Stimulated activated CD8-positive, alpha-beta memory T cell treated with anti-CD3 and anti-CD28 coated beads, Interleukin-2, amount 100 ng/mL, for 48 hours (primary cell): ENCODE measurements around the gene SLC34A1.
"Not testable (repeated sequence)": the region's sequence is repeated elsewhere in the genome, so short reads cannot be mapped to it uniquely, and the experiment has no call there.

ENCODE experiments used
- DNase-seq, 2 donors: peaks; one replicate each; pipeline ENCODE4 v3.0.0-alpha.2; 2020; ENCODE audit warnings: low read depth in 2 of 2

The SLC34A1 gene

DNA sequence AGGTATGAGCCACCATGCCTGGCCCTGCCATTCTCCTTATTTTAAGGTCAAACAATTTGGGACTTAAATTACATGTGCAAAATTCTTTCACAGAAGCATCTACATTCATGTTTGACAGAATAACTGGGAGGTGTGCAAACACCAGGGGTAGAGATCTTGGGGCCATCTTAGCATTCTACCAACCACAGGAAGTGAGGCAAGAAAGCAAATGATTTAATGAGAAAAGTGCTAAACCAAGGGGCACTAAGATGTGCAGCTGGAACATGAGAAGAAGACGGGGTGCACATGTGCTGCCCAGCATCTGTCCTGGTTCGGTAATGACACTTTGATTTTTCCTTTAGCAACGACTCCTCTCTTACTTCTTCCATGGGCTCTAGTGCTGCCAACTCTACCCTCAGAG is 26.3 kb downstream of the SLC34A1 start:
- DNase-seq, result no peak

DNA sequence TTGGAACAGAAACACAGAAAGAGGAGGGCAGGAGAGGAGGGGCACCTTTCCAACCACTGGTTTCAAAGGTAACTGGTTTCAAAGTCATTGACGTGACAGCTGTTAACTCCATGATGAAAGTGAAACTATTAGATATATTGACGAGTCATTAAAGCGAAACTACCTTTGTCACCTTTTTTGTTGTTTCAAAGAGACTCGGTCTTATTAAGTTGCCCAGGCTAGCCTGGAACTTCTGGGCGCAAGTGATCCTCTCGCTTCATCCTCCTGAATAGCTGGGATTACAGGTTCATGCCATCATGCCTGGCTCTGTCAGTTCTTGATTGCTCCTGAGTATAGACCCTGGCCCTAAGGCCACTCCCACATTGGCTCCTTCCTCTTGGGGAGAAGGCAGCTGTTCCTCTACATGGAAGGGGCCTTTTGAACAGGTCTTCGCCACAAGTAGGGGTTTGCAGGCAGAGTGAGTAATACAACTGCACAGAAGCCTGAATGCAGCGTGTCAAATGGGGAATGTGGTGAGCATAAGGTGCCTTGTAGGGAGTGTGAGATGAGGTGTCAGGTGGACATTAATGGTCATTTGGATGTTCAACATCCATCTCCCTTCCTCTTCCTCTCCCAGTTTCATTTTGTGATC is 28.5 kb downstream of the SLC34A1 start:
- DNase-seq, result no peak

DNA sequence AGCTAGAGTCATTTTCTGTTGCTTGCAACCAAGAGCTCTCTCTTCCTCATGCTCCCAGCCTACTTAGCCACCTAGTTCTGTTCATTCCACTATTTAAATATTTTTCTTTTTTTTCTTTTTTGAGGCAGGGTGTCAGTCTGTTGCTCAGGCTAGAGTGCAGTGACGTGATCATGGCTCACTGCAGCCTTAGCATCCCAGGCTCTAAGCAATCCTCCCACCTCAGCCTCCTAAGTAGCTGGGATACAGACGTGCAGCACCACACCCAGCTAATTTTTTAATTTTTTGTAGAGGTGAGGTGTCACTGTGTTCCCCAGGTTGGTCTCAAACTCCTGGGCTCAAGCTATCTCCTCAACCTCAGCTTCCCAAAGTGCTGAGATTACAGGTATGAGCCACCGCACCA is 30.2 kb downstream of the SLC34A1 start:
- DNase-seq, result no peak

DNA sequence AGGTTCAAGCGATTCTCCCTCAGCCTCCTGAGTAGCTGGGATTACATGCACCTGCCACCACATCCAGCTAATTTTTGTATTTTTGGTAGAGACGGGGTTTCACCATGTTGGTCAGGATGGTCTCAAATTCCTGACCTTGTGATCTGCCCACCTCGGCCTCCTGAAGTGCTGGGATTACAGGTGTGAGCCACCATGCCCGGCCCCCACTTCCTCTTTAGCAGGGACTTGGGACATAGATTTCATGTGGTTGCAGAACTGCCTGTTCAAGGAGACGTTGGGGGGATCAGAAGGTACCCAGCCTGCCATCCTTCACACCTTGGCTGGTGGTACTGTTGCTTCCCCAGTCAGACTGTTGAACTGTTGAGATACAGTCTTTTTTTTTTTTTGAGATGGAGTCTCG is 32.8 kb downstream of the SLC34A1 start:
- DNase-seq, result not testable (repeated sequence)

DNA sequence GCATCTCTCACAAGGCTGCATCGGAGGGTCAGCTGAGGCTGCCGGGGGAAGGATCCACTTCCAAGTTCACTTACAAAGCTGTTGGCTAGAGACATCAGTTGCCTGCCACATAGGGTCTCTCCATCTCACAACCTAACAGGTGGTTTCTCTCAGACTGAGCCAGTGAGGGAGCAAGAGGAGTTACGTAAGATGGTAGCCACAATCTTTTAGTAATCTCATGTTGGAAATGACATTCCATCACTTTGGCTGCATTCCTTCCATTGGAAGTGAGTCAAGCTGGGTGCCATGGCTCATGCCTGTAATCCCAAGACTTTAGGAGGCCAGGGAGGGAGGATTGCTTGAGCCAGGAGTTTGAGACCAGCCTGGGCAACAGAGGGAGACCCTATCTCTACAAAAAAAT is 34.8 kb downstream of the SLC34A1 start:
- DNase-seq, result no peak

- not testable (repeated sequence) for DNase-seq
Measured at GRCh38 chr5:177420472-177420871, 36.2 kb downstream of the SLC34A1 start.

- no peak for DNase-seq
Measured at GRCh38 chr5:177421062-177421798, 37.0 kb downstream of the SLC34A1 start.

GRCh38 chr5:177423671-177424070 is 39.4 kb downstream of the SLC34A1 start:
- DNase-seq, result no peak

DNA sequence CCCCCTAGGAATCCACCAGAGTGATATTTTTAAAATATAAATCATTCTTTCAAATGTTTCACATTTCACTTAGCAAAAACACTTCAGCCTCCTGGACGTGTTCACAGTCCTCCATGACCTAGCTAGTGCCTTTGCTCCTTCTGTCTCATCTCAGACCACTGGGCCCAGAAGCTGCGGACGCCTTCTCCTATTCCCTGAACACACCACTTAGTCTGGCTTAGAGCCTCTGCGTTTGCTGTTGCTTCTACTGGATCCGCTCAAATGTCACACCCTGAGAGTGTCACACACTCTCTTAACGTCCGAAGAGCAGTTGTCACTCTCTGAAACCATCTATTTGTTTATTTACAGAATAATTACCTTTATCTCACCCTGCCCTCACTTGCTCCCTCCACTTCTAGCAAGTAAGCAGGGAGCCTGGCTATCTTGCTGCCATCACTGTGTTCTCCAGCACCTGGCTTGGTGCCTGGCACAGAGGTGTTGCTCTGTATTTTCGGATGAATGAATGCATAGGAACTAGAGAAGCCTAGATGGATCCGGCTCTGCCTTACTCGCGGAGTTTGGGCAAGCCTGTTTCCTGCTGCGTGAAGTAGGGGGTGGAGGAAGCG is 41.1 kb downstream of the SLC34A1 start:
- DNase-seq, result no peak

GRCh38 chr5:177425801-177426565 is 41.7 kb downstream of the SLC34A1 start:
- DNase-seq, result peak; percentile 98 to 99

DNA sequence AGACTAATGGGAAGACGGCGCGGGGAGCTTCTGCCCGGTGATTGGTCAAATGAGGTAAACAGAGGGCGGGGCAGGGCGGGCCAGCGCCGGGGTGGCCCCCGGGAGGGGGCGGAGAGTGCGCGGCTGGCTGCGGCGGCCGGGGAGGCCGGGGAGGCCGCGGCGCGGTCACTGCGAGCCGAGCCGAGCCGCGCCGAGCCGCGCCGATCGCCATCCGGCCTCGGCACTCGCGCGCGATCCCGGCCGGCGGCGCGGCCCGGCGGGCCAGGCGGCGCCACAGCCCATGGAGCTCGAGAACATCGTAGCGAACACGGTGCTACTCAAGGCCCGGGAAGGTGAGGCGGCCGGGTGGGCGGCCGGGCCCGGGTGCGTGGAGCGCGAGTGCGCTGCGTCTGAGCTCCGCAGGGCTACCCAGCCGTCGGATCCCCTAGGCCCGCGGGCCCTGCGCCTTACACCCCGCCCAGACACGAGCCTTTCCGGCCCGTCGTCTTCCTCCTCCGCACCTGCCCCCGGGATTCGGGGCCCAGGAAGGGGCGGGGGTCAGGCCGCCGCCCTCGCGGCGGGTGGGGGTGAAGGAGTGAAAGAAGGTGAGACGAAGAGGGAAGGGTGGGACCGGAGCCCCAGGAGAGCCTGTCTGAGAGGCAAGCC is 42.5 kb downstream of the SLC34A1 start, which contains the start of gene GRK6:
TSS of gene GRK6 (plus strand) at position 111 of the 645 bp plus-strand sequence. CDS start at position 281, 170 bp downstream.
- peak in 1 of 2 donors; percentile 53 for DNase-seq

DNA sequence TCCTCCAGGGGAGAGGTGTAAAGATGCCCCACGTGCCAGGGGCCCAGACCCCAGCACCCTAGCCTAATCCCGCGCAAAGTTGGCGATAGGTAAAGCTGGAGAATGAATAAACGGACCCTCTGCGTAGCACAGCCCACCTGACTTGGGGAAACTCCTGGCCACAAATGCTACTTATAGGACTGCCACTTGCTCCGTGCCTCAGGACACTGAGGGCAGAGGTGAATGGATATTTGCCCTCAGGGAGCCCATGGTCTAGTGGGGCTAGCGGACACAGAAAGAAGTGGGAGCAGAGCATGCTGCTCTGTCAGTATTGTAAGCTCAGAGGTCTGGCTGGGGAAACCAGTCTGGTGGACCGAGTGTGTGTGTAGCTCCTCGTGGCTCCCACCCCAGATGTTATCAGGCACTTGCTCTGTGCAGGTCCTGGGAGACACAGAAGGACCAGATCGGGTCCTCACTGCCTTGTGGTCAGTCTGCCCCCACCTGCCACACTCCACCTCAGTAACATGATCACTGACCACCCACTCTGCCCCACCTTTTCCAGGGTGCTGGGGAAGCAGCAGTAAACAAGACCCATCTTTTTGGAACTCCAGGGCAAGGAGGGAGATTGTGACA is 43.1 kb downstream of the SLC34A1 start:
- no peak for DNase-seq

DNA sequence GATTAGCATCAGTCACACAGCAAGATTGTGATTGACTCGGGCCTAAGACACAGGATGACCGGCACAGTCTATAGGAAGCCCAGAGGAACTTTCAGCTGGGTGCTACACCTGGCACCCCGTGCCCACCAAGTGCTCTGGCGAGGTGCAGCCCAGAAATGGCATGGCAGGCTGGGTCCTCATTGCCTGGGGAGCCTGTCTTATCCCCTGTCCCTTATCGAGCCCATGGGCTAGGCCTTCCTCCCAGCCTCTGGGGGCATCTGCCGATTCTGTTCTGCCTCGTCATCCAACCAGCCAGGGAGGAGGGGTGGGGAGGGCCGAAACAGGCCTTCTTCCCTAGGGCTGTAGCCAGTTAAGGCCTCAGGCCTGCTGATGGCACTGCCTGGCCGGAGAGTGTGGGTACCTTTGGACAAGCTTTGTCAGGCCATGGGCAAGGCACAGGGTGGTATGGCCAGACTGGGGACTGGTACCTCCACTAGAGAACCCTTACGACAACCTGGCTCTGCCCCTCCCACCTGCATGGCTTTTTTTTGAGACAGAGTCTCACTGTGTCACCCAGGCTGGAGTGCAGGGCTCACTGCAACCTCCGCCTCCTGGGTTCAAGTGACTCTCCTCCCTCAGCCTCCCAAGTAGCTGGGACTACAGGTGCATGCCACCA is 43.8 kb downstream of the SLC34A1 start:
- DNase-seq, result no peak

DNA sequence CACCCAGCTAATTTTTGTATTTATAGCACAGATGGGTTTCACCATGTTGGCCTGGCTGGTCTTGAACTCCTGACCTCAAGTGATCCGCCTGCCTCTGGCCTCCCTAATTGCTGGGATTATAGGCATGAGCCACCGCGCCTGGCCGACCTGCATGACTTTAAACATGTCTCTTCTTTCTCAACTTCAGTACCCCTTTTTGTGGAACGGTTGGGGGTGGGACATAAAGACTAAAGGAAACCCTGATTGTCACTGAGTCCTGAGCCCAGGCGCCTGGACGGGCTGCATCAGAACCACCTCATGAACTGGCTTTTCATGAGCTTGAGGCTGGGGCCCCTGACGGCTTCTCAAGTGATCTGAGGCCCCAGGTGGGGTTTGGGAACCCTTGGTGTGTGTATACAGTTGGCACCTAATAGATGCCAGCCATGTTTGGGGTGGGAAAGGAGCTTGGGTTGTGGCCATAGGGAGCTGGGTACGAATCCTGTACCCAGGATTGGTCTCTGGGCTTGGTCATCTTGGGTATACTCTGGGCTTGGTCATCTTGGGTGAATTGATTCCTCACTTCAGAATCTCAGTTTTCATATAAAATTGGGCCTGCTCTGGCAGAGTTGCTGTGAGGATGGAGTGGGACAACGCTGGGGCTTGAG is 44.5 kb downstream of the SLC34A1 start:
- DNase-seq, result no peak

GRCh38 chr5:177429248-177430040 is 45.2 kb downstream of the SLC34A1 start:
- peak; percentile 78 to 85 for DNase-seq

- DNase-seq, result no peak
Measured at GRCh38 chr5:177430140-177430951, 46.1 kb downstream of the SLC34A1 start.

DNA sequence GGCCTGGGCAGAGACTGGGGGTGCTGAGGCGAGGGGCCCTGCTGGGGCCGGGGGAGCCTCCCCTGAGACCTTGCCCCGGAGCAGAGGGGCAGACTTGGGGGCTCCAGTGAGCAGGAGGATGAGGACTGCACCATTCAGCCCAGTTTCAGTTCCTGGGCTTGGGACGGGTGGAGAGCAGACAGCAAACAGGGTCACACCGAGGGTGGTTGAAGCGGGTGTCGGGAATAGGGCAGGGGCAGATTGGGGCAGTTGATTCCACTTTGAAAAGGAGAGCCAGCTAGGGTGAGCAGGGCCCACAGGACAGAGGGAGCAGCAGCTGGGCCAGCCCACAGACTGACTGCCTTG is 46.7 kb downstream of the SLC34A1 start:
- DNase-seq, result no peak

DNA sequence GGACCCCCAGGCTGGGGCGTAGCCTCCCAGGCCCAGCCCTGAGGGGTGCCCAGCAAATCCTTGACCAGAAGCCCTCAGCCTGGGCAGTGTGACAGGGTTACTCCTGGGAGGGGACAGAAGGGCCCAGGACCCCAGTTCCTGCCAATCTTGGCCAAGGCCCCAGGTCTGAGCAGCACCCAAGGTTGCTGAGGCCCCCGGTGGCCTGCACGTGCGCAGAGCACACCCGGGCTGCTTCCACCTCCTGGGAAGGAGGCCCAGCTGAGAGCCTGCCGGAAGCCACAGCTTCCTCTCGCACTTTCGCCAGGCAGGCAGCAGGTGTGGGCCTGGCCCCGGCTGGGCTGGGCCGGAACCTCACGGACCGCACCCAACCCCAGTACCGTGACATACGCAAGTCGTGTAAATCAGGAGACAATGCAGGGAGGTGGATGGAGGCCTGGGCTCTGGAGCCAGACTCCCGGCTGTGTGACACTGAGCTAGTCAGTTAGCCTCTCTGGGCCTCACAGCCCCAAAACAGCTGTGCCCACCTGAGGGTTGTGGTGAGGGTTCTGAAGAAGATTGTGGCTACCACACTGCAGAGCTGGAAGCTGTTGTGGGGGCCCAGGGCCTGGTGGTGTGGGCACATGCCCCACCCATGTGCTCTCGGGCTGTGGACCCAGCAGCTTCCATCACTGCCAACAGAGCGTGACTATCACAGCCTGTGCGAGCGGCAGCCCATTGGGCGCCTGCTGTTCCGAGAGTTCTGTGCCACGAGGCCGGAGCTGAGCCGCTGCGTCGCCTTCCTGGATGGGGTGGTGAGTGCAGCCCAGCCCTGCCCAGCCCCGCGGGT is 47.3 kb downstream of the SLC34A1 start:
- DNase-seq, result peak; percentile 64 to 78
